Gastrocnemius medialis (tissue), 4 donors: ENCODE results near the gene PRAC1. TPM values are rescaled to one million over a fixed set of nuclear protein-coding genes. Genes with fewer than 3 reads are reported as not detected.

Experiments used
- ATAC-seq, 2 donors: fragments of 150-250 bp; one replicate each; pipeline ENCODE4 v1.9.1; 2016
- DNase-seq, 2 donors: peaks; one replicate each; pipeline ENCODE4 v3.0.0-alpha.2; 2019
- H3K27ac ChIP-seq, 4 donors: fragments of 200-600 bp; sonication (generic); 1 replicate in 1 of 4; 2 replicates in 3 of 4; pipeline ENCODE4 v1.5.1; 2016 to 2018; ENCODE audit warnings: mild to moderate bottlenecking in 2 of 4, moderate library complexity in 1 of 4
- H3K27me3 ChIP-seq, 3 donors: fragments of 200-600 bp; sonication (generic) in 2 of 3; 1 replicate in 1 of 3; 2 replicates in 2 of 3; pipeline versions ENCODE4 v1.5.1 to v1.6.0; 2016 to 2019; ENCODE audit warnings: mild to moderate bottlenecking in 1 of 3, moderate library complexity in 1 of 3
- H3K36me3 ChIP-seq, 2 donors: fragments of 200-600 bp; sonication (generic) in 1 of 2; one replicate each; pipeline ENCODE4 v1.5.1; 2017 to 2018
- H3K4me1 ChIP-seq, 2 donors: fragments of 200-600 bp; sonication (generic) in 1 of 2; one replicate each; pipeline ENCODE4 v1.5.1; 2016 to 2017; ENCODE audit warnings: mild to moderate bottlenecking in 2 of 2
- H3K4me3 ChIP-seq, 4 donors: fragments of 200-600 bp; sonication (generic) in 3 of 4; 1 replicate in 1 of 4; 2 replicates in 3 of 4; pipeline ENCODE4 v1.5.1; 2016 to 2019; ENCODE audit warnings: mild to moderate bottlenecking in 2 of 4
- H3K9me3 ChIP-seq, 3 donors: fragments of 200-600 bp; sonication (generic) in 2 of 3; 1 replicate in 1 of 3; 2 replicates in 2 of 3; pipeline ENCODE4 v1.5.1; 2016 to 2019
- CTCF ChIP-seq, 5 experiments: fragments of 450-650 bp in 3 of 5; fragments of 200-600 bp in 2 of 5; sonication (generic) in 2 of 5; IDR thresholded peaks in 4 of 5; conservative IDR thresholded peaks in 1 of 5; 1 replicate in 4 of 5; 2 replicates in 1 of 5; pipeline ENCODE4 v1.5.1; 2016 to 2019; ENCODE audit warnings: antibody characterized with exemption in 5 of 5, mild to moderate bottlenecking in 3 of 5, moderate library complexity in 3 of 5
- POLR2A ChIP-seq, 2 donors: fragments of 450-650 bp; IDR thresholded peaks; one replicate each; pipeline ENCODE4 v1.6.1; 2017; ENCODE audit warnings: antibody characterized with exemption in 2 of 2, mild to moderate bottlenecking in 2 of 2, moderate library complexity in 2 of 2
- in situ Hi-C, 4 donors: fragments of 200-750 bp; cut with MboI; loops; one replicate each; pipeline versions ENCODE4 v1.15.0 to v1.8.0; 2017; ENCODE audit warnings: low sequenced_read_pairs in 4 of 4
- intact Hi-C: fragments of 100-400 bp; cut with DNase I; formaldehyde crosslinking; loops from one replicate; pipeline ENCODE4 v1.15.1; 2023; ENCODE audit warnings: low total_unique reads
- total RNA-seq, 4 donors: library from RNA; depleted of rRNA; stranded (reverse); fragments of >200 nt; gene quantifications; one replicate each; pipeline versions ENCODE4 v1.1.0 to v1.2.3, GENCODE V29; 2016

PRAC1 gene
- total RNA-seq, 4 donors from 2014 or later: not detected

DNA sequence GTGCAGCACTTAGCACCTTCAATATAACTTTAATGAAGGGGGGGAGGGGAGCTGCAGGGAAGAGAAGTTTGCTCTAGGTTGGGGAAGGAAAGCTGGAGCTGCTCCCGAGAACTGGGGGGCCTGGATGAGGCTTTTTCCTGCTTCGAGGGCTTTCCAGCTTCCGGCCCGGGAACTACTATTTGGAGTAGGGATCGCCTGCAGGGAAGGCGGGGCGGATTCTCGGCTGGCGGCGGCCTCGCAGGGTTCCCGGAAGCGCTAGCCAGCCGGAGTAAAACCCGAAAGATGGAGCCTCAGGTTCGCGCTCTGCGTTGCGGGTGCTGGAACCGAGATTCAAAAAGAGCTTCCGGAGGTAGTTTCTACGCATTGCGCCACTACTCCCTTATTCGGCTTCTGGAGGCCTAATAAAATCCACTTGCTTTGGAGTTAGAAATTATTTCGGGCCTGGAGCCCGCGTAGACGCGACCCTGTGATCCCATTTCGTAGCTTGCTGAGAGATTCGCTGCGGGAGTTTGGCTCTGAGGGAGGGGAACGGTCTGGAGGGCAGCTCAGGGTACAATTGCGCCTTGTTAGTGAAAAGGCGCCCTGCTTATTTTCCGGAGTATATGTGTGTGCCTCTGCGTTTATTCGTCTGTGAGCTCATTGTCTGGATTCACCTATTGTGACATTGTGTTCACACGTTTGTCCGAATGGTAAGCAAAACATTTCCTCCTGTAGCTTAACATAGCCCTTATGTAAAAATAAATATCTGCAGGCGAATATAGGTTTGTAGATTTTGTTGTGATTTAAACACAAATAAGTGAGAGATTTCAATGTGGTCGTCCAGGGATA, 1.3 kb upstream of the PRAC1 start:
- intact Hi-C loops (loop anchor here (2.0 kb wide), 2 partner anchors 67 to 155 kb away; no protein-coding TSS in a partner anchor), in situ Hi-C loops (loop anchor here in 2 of 4 donors (10.0 to 25.0 kb wide), 2 partner anchors 161 to 314 kb away; no protein-coding TSS in a partner anchor)
- Histone ChIP-seq H3K9me3 (no peaks in the 10 kb centered on the region), H3K4me3 (no peak overlapping the region), H3K27ac (no peak overlapping the region), H3K4me1 (peaks cover 4 to 24% of the 10 kb centered on the region in 2 donors), H3K36me3 (no peaks in the 10 kb centered on the region), H3K27me3 (peaks cover 99 to 100% (median 100%) of the 10 kb centered on the region in 3 donors)
- ATAC-seq (no peak), DNase-seq (no peak)
- TF ChIP-seq POLR2A (IDR thresholded peaks at IDR 0.05) (no peak), CTCF (IDR thresholded peaks at IDR 0.05 in 4 of 5, conservative IDR thresholded peaks at IDR 0.05 in 1 of 5) (no peak)

GRCh38 chr17:48722915-48723422, 651 bp upstream of the PRAC1 start, which contains the start of gene PRAC2:
PRAC2 (plus strand) TSS chr17:48723185; CDS start chr17:48724411, 1,226 bp downstream.
- Histone ChIP-seq H3K27me3 (peaks cover 99 to 100% (median 100%) of the 10 kb centered on the region in 3 donors), H3K4me1 (peaks cover 0 to 24% of the 10 kb centered on the region in 2 donors), H3K9me3 (no peaks in the 10 kb centered on the region), H3K27ac (no peak within 1 kb of the TSS), H3K36me3 (no peaks in the 10 kb centered on the region), H3K4me3 (no peak within 1 kb of the TSS)
- ATAC-seq (no peak), DNase-seq (no peak)
- intact Hi-C loops (no loop called here), in situ Hi-C loops (loop anchor here in 2 of 4 donors (10.0 to 25.0 kb wide), 2 partner anchors 162 to 314 kb away; no protein-coding TSS in a partner anchor)
- TF ChIP-seq CTCF (IDR thresholded peaks at IDR 0.05 in 4 of 5, conservative IDR thresholded peaks at IDR 0.05 in 1 of 5) (no peak), POLR2A (IDR thresholded peaks at IDR 0.05) (no peak)

- H3K27me3 ChIP-seq: peaks cover 98 to 100% (median 99%) of the 10 kb centered on the region in 3 donors
- H3K4me1 ChIP-seq: peaks cover 0 to 24% of the 10 kb centered on the region in 2 donors
- H3K4me3 ChIP-seq: no peak overlapping the region
- ATAC-seq (no peak), DNase-seq (no peak)
- TF ChIP-seq CTCF (IDR thresholded peaks at IDR 0.05 in 4 of 5, conservative IDR thresholded peaks at IDR 0.05 in 1 of 5): no peak
- TF ChIP-seq POLR2A (IDR thresholded peaks at IDR 0.05): no peak
- in situ Hi-C loops (loop anchor here in 2 of 4 donors (10.0 to 25.0 kb wide), 2 partner anchors 164 to 316 kb away; no protein-coding TSS in a partner anchor), intact Hi-C loops (no loop called here)
- no peak overlapping the region for H3K27ac ChIP-seq
- no peaks in the 10 kb centered on the region for H3K9me3 ChIP-seq
- H3K36me3 ChIP-seq: no peaks in the 10 kb centered on the region
These were observed 1.3 kb downstream of the PRAC1 start for GRCh38 chr17:48721009-48721402.

DNA sequence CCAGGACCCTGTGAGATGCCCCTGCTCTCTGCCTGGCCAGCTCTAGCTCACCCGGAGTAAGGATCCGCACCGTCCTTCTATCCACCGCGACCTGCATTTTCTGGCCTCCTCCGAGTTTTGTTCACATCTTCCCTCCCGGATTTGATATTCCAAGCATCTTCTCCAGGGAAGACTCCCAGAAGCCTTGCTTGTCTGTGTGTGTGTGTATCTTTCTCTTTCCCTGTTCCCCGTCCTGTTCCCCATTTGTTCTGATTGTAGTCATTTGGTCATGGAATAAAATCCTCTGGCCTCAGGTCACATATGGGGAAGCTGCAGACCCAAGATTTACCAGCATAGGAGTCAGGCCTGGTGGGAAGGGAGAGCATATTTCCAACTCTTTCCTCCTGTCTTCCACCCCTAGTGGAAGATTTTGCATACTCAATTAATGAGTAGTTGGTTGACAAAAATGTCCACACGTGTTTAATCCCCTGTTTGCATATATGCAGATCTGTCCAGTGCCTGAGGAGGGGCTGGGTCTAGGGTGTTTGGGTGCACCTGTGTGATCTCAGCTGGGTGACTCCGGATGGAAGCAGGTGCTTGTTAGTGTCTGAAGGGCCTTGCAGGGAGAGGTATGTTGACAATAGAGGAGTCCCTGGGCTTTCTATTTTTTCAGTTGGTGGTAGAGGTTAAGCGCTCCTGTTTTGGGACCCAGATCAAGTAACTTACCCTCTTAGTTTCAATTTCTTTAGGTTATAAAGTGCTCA, 1.9 kb downstream of the PRAC1 start:
- no peaks in the 10 kb centered on the region for H3K9me3 ChIP-seq
- H3K36me3 ChIP-seq: no peaks in the 10 kb centered on the region
- no peak for TF ChIP-seq POLR2A (IDR thresholded peaks at IDR 0.05)
- TF ChIP-seq CTCF (IDR thresholded peaks at IDR 0.05 in 4 of 5, conservative IDR thresholded peaks at IDR 0.05 in 1 of 5): no peak
- H3K4me3 ChIP-seq: no peak overlapping the region
- no peak overlapping the region for H3K27ac ChIP-seq
- ATAC-seq (no peak), DNase-seq (no peak)
- H3K4me1 ChIP-seq: peaks cover 0 to 24% of the 10 kb centered on the region in 2 donors
- intact Hi-C loops: no loop called here
- H3K27me3 ChIP-seq: peaks cover 96 to 100% (median 99%) of the 10 kb centered on the region in 3 donors
- in situ Hi-C loops: loop anchor here in 2 of 4 donors (10.0 to 25.0 kb wide), 2 partner anchors 164 to 317 kb away; no protein-coding TSS in a partner anchor
